GM12878 (cell line): ENCODE data around the gene GRK5. TPM values are rescaled to one million over a fixed set of nuclear protein-coding genes. Genes with fewer than 3 reads are reported as not detected.

Source experiments
- ATAC-seq: fragments of 200-7000 bp; cut with Tn5 transposase; 3 replicates; pipeline ENCODE4 v1.9.1; 2020; ENCODE audit warnings: mild to moderate bottlenecking, moderate library complexity
- BruUV-seq: library from RNA; stranded (reverse); fragments of 400-500 nt; replicated peaks from 2 replicates; lab custom pipeline; 2021; lab: Mats Ljungman, UMichigan
- CTCF ChIA-PET: fragments of 300-600 bp; sonication (Branson Sonifier 250); formaldehyde crosslinking; extraction: SDS; loops from one replicate; lab custom pipeline; 2021; ENCODE audit warnings: inconsistent platforms; lab: Yijun Ruan, JAX
- POLR2A ChIA-PET: fragments of 350-600 bp; formaldehyde crosslinking; extraction: SDS; loops from one replicate; lab custom pipeline; 2021; ENCODE audit warnings: inconsistent platforms; lab: Charles Lee
- RAD21 ChIA-PET: fragments of 300-600 bp; sonication (Branson Sonifier 250); formaldehyde crosslinking; loops from one replicate; lab custom pipeline; 2023; ENCODE audit warnings: antibody characterized with exemption; ENCODE audit not compliant: unreplicated experiment; lab: Charles Lee
- SMC1A ChIA-PET: fragments of 300-600 bp; sonication (Branson Sonifier 250); formaldehyde crosslinking; loops from one replicate; lab custom pipeline; 2023; ENCODE audit not compliant: unreplicated experiment, uncharacterized antibody; lab: Charles Lee
- DNase-seq: peaks from one replicate; pipeline ENCODE4 v3.0.0-alpha.2; 2011; ENCODE audit warnings: low read depth, low spot score
- FAIRE-seq: peaks from 3 replicates; lab custom pipeline; 2011; peaks lifted over from hg19 to GRCh38; lab: Jason Lieb, UNC
- H2AFZ ChIP-seq: 2 replicates; pipeline ENCODE4 v1.6.0; 2011; ENCODE audit warnings: low read depth, low read length, control low read depth; ENCODE audit not compliant: control insufficient read depth
- H3K27ac ChIP-seq: 2 replicates; pipeline ENCODE4 v1.5.1; 2011; ENCODE audit warnings: control low read depth; ENCODE audit not compliant: control insufficient read depth, insufficient read depth
- H3K27me3 ChIP-seq, 2 experiments: replicated peaks in 1 of 2; 2 replicates each; pipeline versions ENCODE4 v1.6.0 to v1.6.1; 2011; ENCODE audit warnings: low read length in 1 of 2; ENCODE audit not compliant: control insufficient read depth in 2 of 2, insufficient read depth in 2 of 2
- H3K36me3 ChIP-seq, 2 experiments: 2 replicates each; pipeline ENCODE4 v1.5.1; 2011; ENCODE audit warnings: low read length in 1 of 2; ENCODE audit not compliant: control insufficient read depth in 2 of 2, insufficient read depth in 2 of 2
- H3K4me1 ChIP-seq: 2 replicates; pipeline ENCODE4 v1.6.1; 2011; ENCODE audit warnings: mild to moderate bottlenecking, low read length, moderate library complexity, mixed read lengths; ENCODE audit not compliant: control insufficient read depth, insufficient read depth
- H3K4me2 ChIP-seq: 2 replicates; pipeline ENCODE4 v1.6.0; 2011; ENCODE audit warnings: control low read depth; ENCODE audit not compliant: control insufficient read depth, insufficient read depth
- H3K4me3 ChIP-seq: fragments of 200-600 bp; sonication (generic); 2 replicates; pipeline ENCODE4 v1.5.1; 2016
- H3K79me2 ChIP-seq: 2 replicates; pipeline ENCODE4 v1.6.0; 2011; ENCODE audit warnings: low read length; ENCODE audit not compliant: control insufficient read depth, insufficient read depth
- H3K9ac ChIP-seq: 2 replicates; pipeline ENCODE4 v1.8.0; 2011; ENCODE audit warnings: low read length, control low read depth, mixed read lengths; ENCODE audit not compliant: control insufficient read depth, insufficient read depth
- H3K9me3 ChIP-seq: replicated peaks from 3 replicates; pipeline ENCODE4 v1.5.1; 2011; ENCODE audit warnings: mild to moderate bottlenecking, low read length; ENCODE audit not compliant: control insufficient read depth, insufficient read depth
- H4K20me1 ChIP-seq: 2 replicates; pipeline ENCODE4 v1.6.0; 2011; ENCODE audit not compliant: control insufficient read depth, insufficient read depth
- BACH1 ChIP-seq: fragments of 450-650 bp; IDR thresholded peaks from 2 replicates; pipeline ENCODE4 v1.6.1; 2017; ENCODE audit warnings: mild to moderate bottlenecking, borderline replicate concordance
- CREM ChIP-seq: IDR thresholded peaks from 2 replicates; pipeline ENCODE4 v1.6.1; 2014; ENCODE audit warnings: antibody characterized with exemption, low read depth
- CTCF ChIP-seq, 3 experiments: IDR thresholded peaks in 2 of 3; conservative IDR thresholded peaks in 1 of 3; 2 replicates each; pipeline ENCODE4 v1.5.1; 2011; ENCODE audit warnings: low read depth in 3 of 3, low read length in 3 of 3, mild to moderate bottlenecking in 3 of 3, control low read depth in 2 of 3, moderate library complexity in 2 of 3, inconsistent platforms in 1 of 3, mixed read lengths in 1 of 3; ENCODE audit not compliant: control insufficient read depth in 2 of 3, insufficient read depth in 1 of 3; ENCODE audit errors: extremely low read depth in 1 of 3
- KAT2A ChIP-seq: conservative IDR thresholded peaks from 2 replicates; pipeline ENCODE4 v1.6.1; 2011; ENCODE audit warnings: low read depth, low read length; ENCODE audit not compliant: control insufficient read depth
- KDM1A ChIP-seq: fragments of 200-600 bp; sonication (generic); IDR thresholded peaks from 2 replicates; pipeline ENCODE4 v1.6.1; 2016; ENCODE audit warnings: borderline replicate concordance
- POU2F2 ChIP-seq: IDR thresholded peaks from 3 replicates; pipeline ENCODE4 v1.6.1; 2011; ENCODE audit warnings: low read depth, mild to moderate bottlenecking, low read length, borderline replicate concordance
- RAD21 ChIP-seq: IDR thresholded peaks from 2 replicates; pipeline ENCODE4 v1.6.1; 2011; ENCODE audit warnings: mild to moderate bottlenecking, low read depth, low read length, moderate library complexity; ENCODE audit not compliant: insufficient read depth
- RAD51 ChIP-seq: fragments of 450-650 bp; IDR thresholded peaks from 2 replicates; pipeline ENCODE4 v1.6.1; 2016; ENCODE audit warnings: moderate library complexity, mild to moderate bottlenecking, inconsistent platforms
- WRNIP1 ChIP-seq: IDR thresholded peaks from 2 replicates; pipeline ENCODE4 v1.6.1; 2011; ENCODE audit warnings: low read depth, low read length, improper control_type of control experiment, borderline replicate concordance
- ZZZ3 ChIP-seq: IDR thresholded peaks from 2 replicates; pipeline ENCODE4 v1.6.1; 2011; ENCODE audit warnings: low read depth; ENCODE audit not compliant: control insufficient read depth, insufficient read length
- WGBS: methylation state at CpG from one replicate; pipeline ENCODE4 v1.1.6; 2016; ENCODE audit warnings: low lambda C conversion rate; ENCODE audit not compliant: insufficient replicate concordance, insufficient coverage; ENCODE audit errors: missing lambda C conversion rate; 5-methylcytosine and 5-hydroxymethylcytosine counted together
- in situ Hi-C: fragments of 300-500 bp; cut with MboI; formaldehyde crosslinking; loops from 9 replicates; pipeline ENCODE4 v1.14.3; 2018; ENCODE audit warnings: mixed read lengths
- intact Hi-C: fragments of 100-400 bp; cut with micrococcal nuclease; formaldehyde crosslinking; loops from one replicate; pipeline ENCODE4 v1.14.2; 2022; ENCODE audit not compliant: unreplicated experiment
- polyA plus RNA-seq, 11 experiments: library from polyadenylated mRNA; depleted of rRNA in 4 of 11; unstranded in 6 of 11; stranded (reverse) in 5 of 11; fragments of >200 nt; fragmentation: Nextera tagmentation in 4 of 11; fragmentation: Illumina TruSeq in 1 of 11; extraction: Ambion mirVana in 4 of 11; extraction: Trizol in 1 of 11; gene quantifications; 1 replicate in 1 of 11; 2 replicates in 10 of 11; pipeline versions ENCODE4 v1.2.1 to v1.2.3, GENCODE V29; 2011 to 2016; ENCODE audit warnings: inconsistent platforms in 2 of 11, missing spikeins in 2 of 11, low read depth in 1 of 11
- total RNA-seq, 4 experiments: library from RNA; depleted of rRNA in 3 of 4; stranded (reverse); fragments of >200 nt in 3 of 4; fragmentation: Illumina TruSeq in 1 of 4; extraction: Trizol in 1 of 4; gene quantifications; 2 replicates each; pipeline versions ENCODE4 v1.2.1 to v1.2.3, GENCODE V29; 2013 to 2021
- TF ChIP-seq, protein P1 (sequence below): fragments of 450-650 bp; IDR thresholded peaks from 2 replicates; pipeline ENCODE4 v1.6.1; 2016; ENCODE audit warnings: mild to moderate bottlenecking, moderate library complexity, borderline replicate concordance

Gene GRK5
- total and polyA plus RNA-seq, 10 of the 15 experiments (the other 5 are each of a cell fraction or from before 2014, with no cell fraction given) = 0.11 to 22.1 (median 10.0) TPM

GRCh38 chr10:119337796-119338432, 130.5 kb downstream of the GRK5 start:
- WGBS = 94% methylated on average over 8 of the region's 8 CpGs
- DNase-seq (no peak), ATAC-seq (no peak), FAIRE-seq (no peak)
- Histone ChIP-seq H3K9me3 (no peaks in the 10 kb centered on the region), H3K9ac (no peak overlapping the region), H2AFZ (no peak overlapping the region), H4K20me1 (0 out of 2 replicates have a peak, but pooled peaks cover 2% of the 10 kb centered on the region), H3K27ac (no peak overlapping the region), H3K4me3 (no peak overlapping the region), H3K4me1 (no peaks in the 10 kb centered on the region), H3K27me3 (no peaks in the 10 kb centered on the region), H3K36me3 (peaks cover 6 to 8% of the 10 kb centered on the region in 2 experiments), H3K4me2 (no peak overlapping the region), H3K79me2 (no peaks in the 10 kb centered on the region)
- ChIA-PET SMC1A (no interaction called here), POLR2A (no interaction called here), CTCF (no interaction called here), RAD21 (no interaction called here)
- TF ChIP-seq KAT2A (no peak), CTCF (IDR thresholded peaks at IDR 0.05 in 2 of 3, conservative IDR thresholded peaks at IDR 0.05 in 1 of 3; ENCODE audit: control insufficient read depth in 2 of 3, extremely low read depth in 1 of 3, insufficient read depth in 1 of 3, low read depth in 3 of 3, low read length in 3 of 3) (no peak), ZZZ3 (no peak), KDM1A (no peak), POU2F2 (no peak), BACH1 (no peak), WRNIP1 (no peak), RAD21 (no peak), CREM (no peak), RAD51 (no peak)
- TF ChIP-seq, protein P1, sequence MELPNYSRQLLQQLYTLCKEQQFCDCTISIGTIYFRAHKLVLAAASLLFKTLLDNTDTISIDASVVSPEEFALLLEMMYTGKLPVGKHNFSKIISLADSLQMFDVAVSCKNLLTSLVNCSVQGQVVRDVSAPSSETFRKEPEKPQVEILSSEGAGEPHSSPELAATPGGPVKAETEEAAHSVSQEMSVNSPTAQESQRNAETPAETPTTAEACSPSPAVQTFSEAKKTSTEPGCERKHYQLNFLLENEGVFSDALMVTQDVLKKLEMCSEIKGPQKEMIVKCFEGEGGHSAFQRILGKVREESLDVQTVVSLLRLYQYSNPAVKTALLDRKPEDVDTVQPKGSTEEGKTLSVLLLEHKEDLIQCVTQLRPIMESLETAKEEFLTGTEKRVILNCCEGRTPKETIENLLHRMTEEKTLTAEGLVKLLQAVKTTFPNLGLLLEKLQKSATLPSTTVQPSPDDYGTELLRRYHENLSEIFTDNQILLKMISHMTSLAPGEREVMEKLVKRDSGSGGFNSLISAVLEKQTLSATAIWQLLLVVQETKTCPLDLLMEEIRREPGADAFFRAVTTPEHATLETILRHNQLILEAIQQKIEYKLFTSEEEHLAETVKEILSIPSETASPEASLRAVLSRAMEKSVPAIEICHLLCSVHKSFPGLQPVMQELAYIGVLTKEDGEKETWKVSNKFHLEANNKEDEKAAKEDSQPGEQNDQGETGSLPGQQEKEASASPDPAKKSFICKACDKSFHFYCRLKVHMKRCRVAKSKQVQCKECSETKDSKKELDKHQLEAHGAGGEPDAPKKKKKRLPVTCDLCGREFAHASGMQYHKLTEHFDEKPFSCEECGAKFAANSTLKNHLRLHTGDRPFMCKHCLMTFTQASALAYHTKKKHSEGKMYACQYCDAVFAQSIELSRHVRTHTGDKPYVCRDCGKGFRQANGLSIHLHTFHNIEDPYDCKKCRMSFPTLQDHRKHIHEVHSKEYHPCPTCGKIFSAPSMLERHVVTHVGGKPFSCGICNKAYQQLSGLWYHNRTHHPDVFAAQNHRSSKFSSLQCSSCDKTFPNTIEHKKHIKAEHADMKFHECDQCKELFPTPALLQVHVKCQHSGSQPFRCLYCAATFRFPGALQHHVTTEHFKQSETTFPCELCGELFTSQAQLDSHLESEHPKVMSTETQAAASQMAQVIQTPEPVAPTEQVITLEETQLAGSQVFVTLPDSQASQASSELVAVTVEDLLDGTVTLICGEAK = no peak
- BruUV-seq = no TSS peak
- intact Hi-C loops (no loop called here), in situ Hi-C loops (no loop called here)
